Suprapubic skin (tissue), 4 donors: ENCODE measurements around the gene RAD50.

Source experiments
- CTCF ChIP-seq, 2 donors: fragments of 200-600 bp in 1 of 2; fragments of 450-650 bp in 1 of 2; sonication (generic) in 1 of 2; IDR thresholded peaks; one replicate each; pipeline ENCODE4 v1.5.1; 2016 to 2019; ENCODE audit warnings: antibody characterized with exemption in 2 of 2, mild to moderate bottlenecking in 1 of 2, moderate library complexity in 1 of 2
- EP300 ChIP-seq: sonication (generic); formaldehyde crosslinking; IDR thresholded peaks from one replicate; pipeline ENCODE4 v1.6.1; 2017; ENCODE audit warnings: antibody characterized with exemption
- POLR2AphosphoS5 ChIP-seq, 3 donors: sonication (generic); formaldehyde crosslinking; IDR thresholded peaks; one replicate each; pipeline ENCODE4 v1.6.1; 2017; ENCODE audit warnings: antibody characterized with exemption in 3 of 3

DNA sequence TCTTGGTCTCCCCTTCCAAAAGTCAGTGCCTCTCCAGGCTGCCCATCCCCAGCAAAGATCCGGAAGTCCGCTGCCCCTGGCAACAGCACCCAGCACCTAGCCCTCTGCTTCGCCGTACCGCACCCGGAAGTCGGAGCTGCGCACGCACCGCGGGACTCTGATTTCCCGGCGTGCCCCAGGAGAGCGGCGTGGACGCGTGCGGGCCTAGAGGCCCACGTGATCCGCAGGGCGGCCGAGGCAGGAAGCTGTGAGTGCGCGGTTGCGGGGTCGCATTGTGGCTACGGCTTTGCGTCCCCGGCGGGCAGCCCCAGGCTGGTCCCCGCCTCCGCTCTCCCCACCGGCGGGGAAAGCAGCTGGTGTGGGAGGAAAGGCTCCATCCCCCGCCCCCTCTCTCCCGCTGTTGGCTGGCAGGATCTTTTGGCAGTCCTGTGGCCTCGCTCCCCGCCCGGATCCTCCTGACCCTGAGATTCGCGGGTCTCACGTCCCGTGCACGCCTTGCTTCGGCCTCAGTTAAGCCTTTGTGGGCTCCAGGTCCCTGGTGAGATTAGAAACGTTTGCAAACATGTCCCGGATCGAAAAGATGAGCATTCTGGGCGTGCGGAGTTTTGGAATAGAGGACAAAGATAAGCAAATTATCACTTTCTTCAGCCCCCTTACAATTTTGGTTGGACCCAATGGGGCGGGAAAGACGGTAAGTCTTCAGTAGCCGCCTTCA, at the start of gene RAD50:
- TF ChIP-seq CTCF (IDR thresholded peaks at IDR 0.05) (no peak), POLR2AphosphoS5 (IDR thresholded peaks at IDR 0.05) (peak; percentile 60 to 83 (median 82)), EP300 (no peak)
